Measurements from ENCODE around the gene EPN1. TPM values are rescaled to one million over a fixed set of nuclear protein-coding genes. Genes with fewer than 3 reads are reported as not detected.

Gene EPN1
- total and polyA plus RNA-seq, 9 of the 15 experiments (the other 6 are each of a cell fraction or from before 2014, with no cell fraction given): 0.08 to 138 (median 12.7) TPM

GRCh38 chr19:55672418-55672817 lies 2.6 kb upstream of the EPN1 start (continued):
- TF ChIP-seq CBFA2T2 (conservative IDR thresholded peaks at IDR 0.05): peak; percentile 60
- no peak for TF ChIP-seq MTF1 (CRISPR knock-in tag; IDR thresholded peaks at IDR 0.05; ENCODE audit: borderline replicate concordance)
- no peak for TF ChIP-seq HDAC6 (IDR thresholded peaks at IDR 0.05; ENCODE audit: low read depth, low read length)
- TF ChIP-seq NR3C1 (CRISPR knock-in tag; IDR thresholded peaks at IDR 0.05): no peak
- TF ChIP-seq, protein P1, sequence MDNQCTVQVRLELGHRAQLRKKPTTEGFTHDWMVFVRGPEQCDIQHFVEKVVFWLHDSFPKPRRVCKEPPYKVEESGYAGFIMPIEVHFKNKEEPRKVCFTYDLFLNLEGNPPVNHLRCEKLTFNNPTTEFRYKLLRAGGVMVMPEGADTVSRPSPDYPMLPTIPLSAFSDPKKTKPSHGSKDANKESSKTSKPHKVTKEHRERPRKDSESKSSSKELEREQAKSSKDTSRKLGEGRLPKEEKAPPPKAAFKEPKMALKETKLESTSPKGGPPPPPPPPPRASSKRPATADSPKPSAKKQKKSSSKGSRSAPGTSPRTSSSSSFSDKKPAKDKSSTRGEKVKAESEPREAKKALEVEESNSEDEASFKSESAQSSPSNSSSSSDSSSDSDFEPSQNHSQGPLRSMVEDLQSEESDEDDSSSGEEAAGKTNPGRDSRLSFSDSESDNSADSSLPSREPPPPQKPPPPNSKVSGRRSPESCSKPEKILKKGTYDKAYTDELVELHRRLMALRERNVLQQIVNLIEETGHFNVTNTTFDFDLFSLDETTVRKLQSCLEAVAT (IDR thresholded peaks at IDR 0.05): no peak
- no peak for TF ChIP-seq HCFC1 (IDR thresholded peaks at IDR 0.05; ENCODE audit: low read depth, low read length)
- TF ChIP-seq, protein P2, sequence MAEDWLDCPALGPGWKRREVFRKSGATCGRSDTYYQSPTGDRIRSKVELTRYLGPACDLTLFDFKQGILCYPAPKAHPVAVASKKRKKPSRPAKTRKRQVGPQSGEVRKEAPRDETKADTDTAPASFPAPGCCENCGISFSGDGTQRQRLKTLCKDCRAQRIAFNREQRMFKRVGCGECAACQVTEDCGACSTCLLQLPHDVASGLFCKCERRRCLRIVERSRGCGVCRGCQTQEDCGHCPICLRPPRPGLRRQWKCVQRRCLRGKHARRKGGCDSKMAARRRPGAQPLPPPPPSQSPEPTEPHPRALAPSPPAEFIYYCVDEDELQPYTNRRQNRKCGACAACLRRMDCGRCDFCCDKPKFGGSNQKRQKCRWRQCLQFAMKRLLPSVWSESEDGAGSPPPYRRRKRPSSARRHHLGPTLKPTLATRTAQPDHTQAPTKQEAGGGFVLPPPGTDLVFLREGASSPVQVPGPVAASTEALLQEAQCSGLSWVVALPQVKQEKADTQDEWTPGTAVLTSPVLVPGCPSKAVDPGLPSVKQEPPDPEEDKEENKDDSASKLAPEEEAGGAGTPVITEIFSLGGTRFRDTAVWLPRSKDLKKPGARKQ (CRISPR knock-in tag; IDR thresholded peaks at IDR 0.05): no peak
- TF ChIP-seq STAG1 (CRISPR knock-in tag; IDR thresholded peaks at IDR 0.05; ENCODE audit: borderline replicate concordance): no peak
- no peak for TF ChIP-seq KLF13 (tag; IDR thresholded peaks at IDR 0.05; ENCODE audit: borderline replicate concordance, low read depth)
- no peak for TF ChIP-seq PREB (CRISPR knock-in tag; IDR thresholded peaks at IDR 0.05)
- no peak for TF ChIP-seq WHSC1 (IDR thresholded peaks at IDR 0.05; ENCODE audit: low read length)
- no peak for TF ChIP-seq ESRRA (IDR thresholded peaks at IDR 0.05; ENCODE audit: borderline replicate concordance, low read depth)
- no peak for TF ChIP-seq ZNF561 (CRISPR knock-in tag; conservative IDR thresholded peaks at IDR 0.05)
- 0 out of 2 replicates have a peak, but pooled peaks have one; percentile 33 for TF ChIP-seq CTBP1 (IDR thresholded peaks at IDR 0.05; ENCODE audit: borderline replicate concordance)
- 0 out of 2 replicates have a peak, but pooled peaks have one; percentile 22 for TF ChIP-seq STAT5A (IDR thresholded peaks at IDR 0.05; ENCODE audit: borderline replicate concordance, low read length)
- TF ChIP-seq ZNF75A (CRISPR knock-in tag; IDR thresholded peaks at IDR 0.05): no peak
- peak; percentile 68 for TF ChIP-seq SMARCA4 (IDR thresholded peaks at IDR 0.05)
- TF ChIP-seq, protein P3, sequence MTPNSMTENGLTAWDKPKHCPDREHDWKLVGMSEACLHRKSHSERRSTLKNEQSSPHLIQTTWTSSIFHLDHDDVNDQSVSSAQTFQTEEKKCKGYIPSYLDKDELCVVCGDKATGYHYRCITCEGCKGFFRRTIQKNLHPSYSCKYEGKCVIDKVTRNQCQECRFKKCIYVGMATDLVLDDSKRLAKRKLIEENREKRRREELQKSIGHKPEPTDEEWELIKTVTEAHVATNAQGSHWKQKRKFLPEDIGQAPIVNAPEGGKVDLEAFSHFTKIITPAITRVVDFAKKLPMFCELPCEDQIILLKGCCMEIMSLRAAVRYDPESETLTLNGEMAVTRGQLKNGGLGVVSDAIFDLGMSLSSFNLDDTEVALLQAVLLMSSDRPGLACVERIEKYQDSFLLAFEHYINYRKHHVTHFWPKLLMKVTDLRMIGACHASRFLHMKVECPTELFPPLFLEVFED (CRISPR knock-in tag; conservative IDR thresholded peaks at IDR 0.05): no peak
- TF ChIP-seq, protein P4, sequence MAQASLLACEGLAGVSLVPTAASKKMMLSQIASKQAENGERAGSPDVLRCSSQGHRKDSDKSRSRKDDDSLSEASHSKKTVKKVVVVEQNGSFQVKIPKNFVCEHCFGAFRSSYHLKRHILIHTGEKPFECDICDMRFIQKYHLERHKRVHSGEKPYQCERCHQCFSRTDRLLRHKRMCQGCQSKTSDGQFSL (CRISPR knock-in tag; IDR thresholded peaks at IDR 0.05): no peak
- TF ChIP-seq, protein P4 (tag; IDR thresholded peaks at IDR 0.05): peak in 1 of 2 experiments; percentile 29; a peak in 1 of 4 replicates
- TF ChIP-seq SMARCC2 (IDR thresholded peaks at IDR 0.05; ENCODE audit: low read depth): no peak
- no peak for TF ChIP-seq ILF3 (IDR thresholded peaks at IDR 0.05; ENCODE audit: borderline replicate concordance)
